IMR-90 (cell line): Measurements from ENCODE around the gene WBP2. TPM values are rescaled to one million over a fixed set of nuclear protein-coding genes. Genes with fewer than 3 reads are reported as not detected.
A peak's percentile ranks its signal among the peaks of the same experiment; 100 is the strongest.

ENCODE experiments used
- ATAC-seq: fragments of 200-7000 bp; cut with Tn5 transposase; 2 replicates; pipeline ENCODE4 v1.9.1; 2020; ENCODE audit warnings: low read depth, mild to moderate bottlenecking, moderate library complexity
- BruUV-seq: library from RNA; stranded (reverse); fragments of 400-500 nt; replicated peaks from 2 replicates; lab custom pipeline; 2021; lab: Mats Ljungman, UMichigan
- CTCF ChIA-PET: fragments of 300-600 bp; formaldehyde crosslinking; extraction: SDS; loops from one replicate; lab custom pipeline; 2021; ENCODE audit warnings: antibody characterized with exemption; lab: Yijun Ruan, JAX
- POLR2A ChIA-PET: fragments of 300-600 bp; sonication (Branson Sonifier 250); formaldehyde crosslinking; loops from one replicate; lab custom pipeline; 2022; ENCODE audit warnings: antibody characterized with exemption; ENCODE audit not compliant: unreplicated experiment; lab: Charles Lee
- DNase-seq: peaks from one replicate; pipeline ENCODE4 v3.0.0; 2013
- H2AFZ ChIP-seq: replicated peaks from 2 replicates; pipeline ENCODE3; 2013; ENCODE audit warnings: low read length, mild to moderate bottlenecking; ENCODE audit not compliant: poor library complexity
- H2AK5ac ChIP-seq: 2 replicates; pipeline ENCODE4 v1.6.1; 2013; ENCODE audit warnings: low read depth, low read length, inconsistent platforms
- H2AK9ac ChIP-seq: replicated peaks from 2 replicates; pipeline ENCODE3; 2013; ENCODE audit warnings: mild to moderate bottlenecking, low read depth, low read length, moderate library complexity; ENCODE audit not compliant: poor library complexity
- H2BK120ac ChIP-seq: 2 replicates; pipeline ENCODE4 v1.6.1; 2013; ENCODE audit warnings: low read depth, low read length, inconsistent platforms
- H2BK15ac ChIP-seq: 3 replicates; pipeline ENCODE4 v1.6.1; 2013; ENCODE audit warnings: low read depth, low read length, inconsistent platforms
- H2BK20ac ChIP-seq: 2 replicates; pipeline ENCODE4 v1.6.1; 2013; ENCODE audit warnings: low read depth, mild to moderate bottlenecking, inconsistent platforms, low read length, moderate library complexity
- H2BK5ac ChIP-seq: 2 replicates; pipeline ENCODE4 v1.6.1; 2013; ENCODE audit warnings: mild to moderate bottlenecking, low read depth, low read length, inconsistent platforms; ENCODE audit not compliant: poor library complexity, severe bottlenecking
- H3K14ac ChIP-seq: replicated peaks from 2 replicates; pipeline ENCODE4 v1.6.1; 2013; ENCODE audit warnings: low read depth, low read length, inconsistent platforms
- H3K18ac ChIP-seq: 2 replicates; pipeline ENCODE4 v1.6.1; 2013; ENCODE audit warnings: low read depth, low read length, control low read depth
- H3K23ac ChIP-seq: 2 replicates; pipeline ENCODE4 v1.6.1; 2013; ENCODE audit warnings: low read depth, low read length, inconsistent platforms
- H3K27ac ChIP-seq: 2 replicates; pipeline ENCODE4 v1.5.1; 2013; ENCODE audit warnings: mild to moderate bottlenecking, control low read depth, low read length; ENCODE audit not compliant: insufficient read depth
- H3K27me3 ChIP-seq: 2 replicates; pipeline ENCODE4 v1.6.1; 2013; ENCODE audit warnings: low read length; ENCODE audit not compliant: control insufficient read depth, insufficient read depth
- H3K36me3 ChIP-seq: 2 replicates; pipeline ENCODE4 v1.6.1; 2013; ENCODE audit warnings: low read length, mixed read lengths; ENCODE audit not compliant: control insufficient read depth, insufficient read depth
- H3K4ac ChIP-seq: 2 replicates; pipeline ENCODE4 v1.6.1; 2013; ENCODE audit warnings: low read depth, low read length, inconsistent platforms
- H3K4me1 ChIP-seq: 2 replicates; pipeline ENCODE4 v1.6.1; 2013; ENCODE audit warnings: low read length, mixed read lengths; ENCODE audit not compliant: control insufficient read depth, insufficient read depth
- H3K4me2 ChIP-seq: 2 replicates; pipeline ENCODE4 v1.6.1; 2013; ENCODE audit warnings: low read depth, mild to moderate bottlenecking, control low read depth, low read length, moderate library complexity
- H3K4me3 ChIP-seq: 2 replicates; pipeline ENCODE4 v1.5.1; 2013; ENCODE audit warnings: low read depth, mild to moderate bottlenecking, control low read depth, low read length, moderate library complexity; ENCODE audit not compliant: insufficient read depth
- H3K56ac ChIP-seq: 2 replicates; pipeline ENCODE4 v1.6.1; 2013; ENCODE audit warnings: low read length, inconsistent platforms; ENCODE audit not compliant: insufficient read depth; ENCODE audit errors: extremely low read depth
- H3K79me1 ChIP-seq, 2 experiments: 2 replicates each; pipeline ENCODE4 v1.6.1; 2013; ENCODE audit warnings: low read length in 2 of 2, inconsistent platforms in 1 of 2, low read depth in 1 of 2
- H3K9ac ChIP-seq: 2 replicates; pipeline ENCODE4 v1.6.1; 2013; ENCODE audit warnings: low read depth, low read length, control low read depth
- H3K9me1 ChIP-seq: 2 replicates; pipeline ENCODE4 v1.6.1; 2013; ENCODE audit warnings: low read length, inconsistent platforms; ENCODE audit not compliant: insufficient read depth
- H3K9me3 ChIP-seq: 2 replicates; pipeline ENCODE4 v1.6.1; 2013; ENCODE audit warnings: low read length; ENCODE audit not compliant: control insufficient read depth, insufficient read depth
- H4K20me1 ChIP-seq: 2 replicates; pipeline ENCODE4 v1.6.1; 2013; ENCODE audit warnings: low read length, inconsistent platforms; ENCODE audit not compliant: insufficient read depth
- H4K5ac ChIP-seq: 2 replicates; pipeline ENCODE4 v1.6.1; 2013; ENCODE audit warnings: mild to moderate bottlenecking, low read depth, low read length, control low read depth
- H4K8ac ChIP-seq, 2 experiments: 2 replicates each; pipeline ENCODE4 v1.6.1; 2013; ENCODE audit warnings: low read depth in 2 of 2, low read length in 2 of 2, control low read depth in 1 of 2, inconsistent platforms in 1 of 2
- H4K91ac ChIP-seq: 2 replicates; pipeline ENCODE4 v1.6.1; 2013; ENCODE audit warnings: low read depth, low read length, inconsistent platforms; ENCODE audit not compliant: insufficient read depth
- CHD1 ChIP-seq: IDR thresholded peaks from 2 replicates; pipeline ENCODE4 v1.6.1; 2012; ENCODE audit warnings: low read depth, low read length, improper control_type of control experiment
- FOS ChIP-seq: fragments of 150-350 bp; IDR thresholded peaks from 2 replicates; pipeline ENCODE4 v1.6.1; 2016; ENCODE audit warnings: low read depth, low read length
- MAZ ChIP-seq: IDR thresholded peaks from 2 replicates; pipeline ENCODE4 v1.6.1; 2012; ENCODE audit warnings: low read depth, mild to moderate bottlenecking, low read length, improper control_type of control experiment, moderate library complexity, borderline replicate concordance
- MXI1 ChIP-seq: IDR thresholded peaks from 2 replicates; pipeline ENCODE4 v1.6.1; 2012; ENCODE audit warnings: low read depth, mild to moderate bottlenecking, low read length, moderate library complexity, borderline replicate concordance
- NFE2L2 ChIP-seq: fragments of 150-350 bp; IDR thresholded peaks from 2 replicates; pipeline ENCODE4 v1.6.1; 2016; ENCODE audit warnings: low read depth, mild to moderate bottlenecking, low read length
- POLR2A ChIP-seq: IDR thresholded peaks from 2 replicates; pipeline ENCODE4 v1.6.1; 2012; ENCODE audit warnings: mild to moderate bottlenecking, low read depth, low read length
- RAD21 ChIP-seq: IDR thresholded peaks from 2 replicates; pipeline ENCODE4 v1.6.1; 2012; ENCODE audit warnings: low read length, improper control_type of control experiment
- RCOR1 ChIP-seq: IDR thresholded peaks from 2 replicates; pipeline ENCODE4 v1.6.1; 2012; ENCODE audit warnings: mild to moderate bottlenecking, low read length, improper control_type of control experiment; ENCODE audit not compliant: insufficient replicate concordance
- RFX5 ChIP-seq: IDR thresholded peaks from 2 replicates; pipeline ENCODE4 v1.8.0; 2012; ENCODE audit warnings: low read depth, mild to moderate bottlenecking, low read length, moderate library complexity
- SMC3 ChIP-seq: fragments of 150-350 bp; IDR thresholded peaks from 2 replicates; pipeline ENCODE4 v1.6.1; 2016; ENCODE audit warnings: low read depth, mild to moderate bottlenecking, antibody characterized with exemption, low read length, moderate library complexity
- USF2 ChIP-seq: fragments of 150-350 bp; IDR thresholded peaks from 2 replicates; pipeline ENCODE4 v1.6.1; 2017; ENCODE audit warnings: mild to moderate bottlenecking, antibody characterized with exemption, low read length, low read depth
- WGBS, 2 experiments: methylation state at CpG; one replicate each; pipeline versions ENCODE4 v1.1.5 to v1.1.7; 2013; ENCODE audit warnings: missing lambda C conversion rate in 2 of 2; ENCODE audit not compliant: insufficient read length in 1 of 2; ENCODE audit errors: extremely low coverage in 2 of 2; 5-methylcytosine and 5-hydroxymethylcytosine counted together
- dilution Hi-C: fragments of 300-500 bp; cut with HindIII; formaldehyde crosslinking; loops from one replicate; pipeline ENCODE4 v1.14.3; 2018; ENCODE audit warnings: low sequenced_read_pairs; ENCODE audit not compliant: unreplicated experiment
- in situ Hi-C: fragments of 300-500 bp; cut with MboI; formaldehyde crosslinking; loops from 3 replicates; pipeline ENCODE4 v1.14.3; 2019; ENCODE audit warnings: low sequenced_read_pairs, inconsistent platforms, mixed read lengths
- intact Hi-C: fragments of 100-400 bp; cut with micrococcal nuclease; formaldehyde crosslinking; loops from 2 replicates; pipeline ENCODE4 v1.10.0; 2022
- polyA plus RNA-seq, 3 experiments: library from polyadenylated mRNA; depleted of rRNA; stranded (reverse); fragments of >200 nt; gene quantifications; 2 replicates each; pipeline ENCODE4 v1.2.3, GENCODE V29; 2012; ENCODE audit warnings: low replicate concordance in 1 of 3
- total RNA-seq: library from RNA; depleted of rRNA; stranded (reverse); fragments of >200 nt; gene quantifications from 2 replicates; pipeline ENCODE4 v1.2.3, GENCODE V29; 2012

The WBP2 gene
- total and polyA plus RNA-seq, 2 of the 4 experiments (the other 2 are of a cell fraction): 9.0 to 35.5 TPM

- Histone ChIP-seq H3K9ac (no peak overlapping the region), H3K9me3 (no peaks in the 10 kb centered on the region), H3K4me2 (no peak overlapping the region), H2AFZ (peak overlapping the region; percentile 91), H3K4ac (peak overlapping the region; percentile 90; the same call in 1 of the 2 replicates), H3K27me3 (no peaks in the 10 kb centered on the region), H2BK120ac (peak overlapping the region; percentile 33; the same call in 1 of the 2 replicates), H3K14ac (0 out of 2 replicates have a peak overlapping the region, but pooled peaks have one; percentile 2), H3K79me1 (peaks cover 5 to 21% of the 10 kb centered on the region in 2 experiments), H3K56ac (no peak overlapping the region), H3K9me1 (peaks cover 14% of the 10 kb centered on the region; the same call in 1 of the 2 replicates), H2BK15ac (no peak overlapping the region), H3K27ac (peak overlapping the region; percentile 82; the same call in 1 of the 2 replicates), H4K8ac (peak overlapping the region; percentile 8 to 94; a peak in 2 of 4 replicates), H4K91ac (no peak overlapping the region), H2AK9ac (peak overlapping the region; percentile 97), H4K5ac (peak overlapping the region; percentile 71; the same call in 1 of the 2 replicates), H4K20me1 (peaks cover 7% of the 10 kb centered on the region; the same call in 1 of the 2 replicates), H2AK5ac (peak overlapping the region; percentile 58; the same call in 1 of the 2 replicates), H3K23ac (no peak overlapping the region), H3K18ac (no peak overlapping the region), H3K4me3 (no peak overlapping the region), H3K4me1 (peaks cover 7% of the 10 kb centered on the region), H2BK5ac (peak overlapping the region; percentile 97), H3K36me3 (peaks cover 70% of the 10 kb centered on the region), H2BK20ac (no peak overlapping the region)
- intact Hi-C loops: no loop called here
- no peak for ATAC-seq
- in situ Hi-C loops: no loop called here
- no CpG with 5 or more reads among the region's 3 CpGs for WGBS, 2 experiments
- ChIA-PET CTCF (no interaction called here), POLR2A (interaction anchor here (0.6 to 0.9 kb wide), 2 partner anchors 11 to 36 kb away, joined by 3 to 4 read pairs; a partner anchor contains a TSS)
- dilution Hi-C loops: no loop called here
- no peak for DNase-seq
- TF ChIP-seq MAZ: no peak
- no peak for TF ChIP-seq FOS
- TF ChIP-seq RAD21: no peak
- TF ChIP-seq RFX5: no peak
- no peak for TF ChIP-seq RCOR1
- no peak for TF ChIP-seq SMC3
- no peak for TF ChIP-seq POLR2A
- TF ChIP-seq CHD1: no peak
- TF ChIP-seq NFE2L2: no peak
- TF ChIP-seq MXI1: no peak
- no peak for TF ChIP-seq USF2
- BruUV-seq: no TSS peak
Measured at GRCh38 chr17:75815399-75815798, 39.7 kb downstream of the WBP2 start.
